Kidney (tissue), 14 donors: ENCODE results near the gene SVIL. TPM values are rescaled to one million over a fixed set of nuclear protein-coding genes. Genes with fewer than 3 reads are reported as not detected.

Experiments used
- DNase-seq, 5 donors: peaks; one replicate each; pipeline ENCODE4 v3.0.0-alpha.2; 2013 to 2020
- FAIRE-seq: peaks from 2 replicates; lab custom pipeline; 2012; peaks lifted over from hg19 to GRCh38; lab: Jason Lieb, UNC
- H3K27ac ChIP-seq, 2 donors: one replicate each; pipeline ENCODE4 v1.7.0; 2013; ENCODE audit warnings: low read depth in 2 of 2, low read length in 2 of 2, inconsistent platforms in 1 of 2
- H3K27me3 ChIP-seq: one replicate; pipeline ENCODE4 v1.7.1; 2013; ENCODE audit warnings: low read length, inconsistent platforms; ENCODE audit not compliant: control insufficient read depth, insufficient read depth
- H3K36me3 ChIP-seq, 3 donors: one replicate each; pipeline versions ENCODE4 v1.7.0 to v1.7.1; 2013; ENCODE audit warnings: low read length in 3 of 3, control low read depth in 1 of 3, inconsistent platforms in 1 of 3; ENCODE audit not compliant: insufficient read depth in 3 of 3, control insufficient read depth in 2 of 3
- H3K4me1 ChIP-seq, 3 donors: one replicate each; pipeline versions ENCODE4 v1.7.0 to v1.7.1; 2013; ENCODE audit warnings: low read length in 3 of 3, inconsistent platforms in 1 of 3, low read depth in 1 of 3; ENCODE audit not compliant: control insufficient read depth in 2 of 3, insufficient read depth in 2 of 3
- H3K4me3 ChIP-seq, 3 donors: one replicate each; pipeline versions ENCODE4 v1.7.0 to v1.8.1; 2013; ENCODE audit warnings: low read length in 3 of 3, control low read depth in 1 of 3, inconsistent platforms in 1 of 3
- H3K9ac ChIP-seq, 3 donors: one replicate each; pipeline versions ENCODE4 v1.7.0 to v1.7.1; 2013; ENCODE audit warnings: low read length in 3 of 3, control low read depth in 1 of 3, inconsistent platforms in 1 of 3
- H3K9me3 ChIP-seq, 3 donors: one replicate each; pipeline versions ENCODE4 v1.7.0 to v1.7.1; 2013; ENCODE audit warnings: low read length in 3 of 3, control low read depth in 1 of 3, inconsistent platforms in 1 of 3; ENCODE audit not compliant: control insufficient read depth in 2 of 3, insufficient read depth in 1 of 3
- intact Hi-C: fragments of 100-400 bp; cut with DNase I; formaldehyde crosslinking; loops from one replicate; pipeline ENCODE4 v1.11.1; 2022
- polyA plus RNA-seq: library from polyadenylated mRNA; stranded (reverse); fragments of 350-450 nt; fragmentation: Illumina TruSeq; extraction: RNeasy Lipid Tissue Mini Kit (QIAGEN cat#74804); gene quantifications from one replicate; pipeline ENCODE4 v1.2.3, GENCODE V29; 2014; ENCODE audit warnings: low read depth, low replicate concordance; ENCODE audit not compliant: insufficient read depth
- total RNA-seq: library from RNA; stranded (reverse); fragmentation: NEBNext Ultra II Directional; extraction: Animal tissue kit (Norgen Biotek cat#: 25700); gene quantifications from one replicate; pipeline ENCODE4 v1.2.1, GENCODE V29; 2021
- TF ChIP-seq, protein P1 (sequence below): IDR thresholded peaks from 3 replicates; pipeline ENCODE4 v1.5.1; 2012; ENCODE audit warnings: mild to moderate bottlenecking, moderate library complexity, borderline replicate concordance; ENCODE audit not compliant: insufficient read depth; ENCODE audit errors: extremely low read depth
- donor health status: control.
- donor health status: control.
- donor health status: control.
- donor health status: control.
- donor health status: control.
- donor health status: DM: yes; HTN: yes; CAD: no.
- donor health status: Normal renal cell carcinoma (clear cell type).

Gene SVIL
- total and polyA plus RNA-seq, 2 donors from 2014 or later, result 7.4 to 94.4 TPM

DNA sequence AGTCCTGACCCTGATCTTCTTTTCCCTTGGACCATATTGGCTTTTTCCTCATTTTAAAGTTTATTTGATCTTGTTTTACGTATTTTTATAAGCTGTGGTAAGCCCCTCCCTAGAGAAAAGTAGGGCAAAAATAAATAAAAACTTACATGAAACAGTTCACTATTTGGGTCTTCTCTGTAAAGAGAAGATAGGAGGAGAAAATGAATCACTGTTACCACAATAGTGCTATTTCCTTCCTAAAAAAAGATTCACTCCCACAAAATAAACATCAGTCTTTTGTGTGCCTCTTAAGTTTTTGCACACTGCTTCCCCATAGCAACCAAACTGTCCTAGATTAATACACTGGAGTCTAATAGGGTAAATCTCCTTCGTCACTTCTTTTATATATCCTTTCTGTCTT is 1.4 kb upstream of the SVIL start:
- intact Hi-C loops, result no loop called here
- FAIRE-seq, result peak; percentile 72
- Histone ChIP-seq H3K4me3 (no peak overlapping the region), H3K9ac (no peak overlapping the region), H3K36me3 (no peaks in the 10 kb centered on the region), H3K27ac (no peak overlapping the region), H3K4me1 (peaks cover 0 to 20% (median 3%) of the 10 kb centered on the region in 3 donors), H3K9me3 (no peaks in the 10 kb centered on the region), H3K27me3 (no peaks in the 10 kb centered on the region)
- peak in 2 of 5 donors; percentile 28 to 67 for DNase-seq
- TF ChIP-seq, protein P1, sequence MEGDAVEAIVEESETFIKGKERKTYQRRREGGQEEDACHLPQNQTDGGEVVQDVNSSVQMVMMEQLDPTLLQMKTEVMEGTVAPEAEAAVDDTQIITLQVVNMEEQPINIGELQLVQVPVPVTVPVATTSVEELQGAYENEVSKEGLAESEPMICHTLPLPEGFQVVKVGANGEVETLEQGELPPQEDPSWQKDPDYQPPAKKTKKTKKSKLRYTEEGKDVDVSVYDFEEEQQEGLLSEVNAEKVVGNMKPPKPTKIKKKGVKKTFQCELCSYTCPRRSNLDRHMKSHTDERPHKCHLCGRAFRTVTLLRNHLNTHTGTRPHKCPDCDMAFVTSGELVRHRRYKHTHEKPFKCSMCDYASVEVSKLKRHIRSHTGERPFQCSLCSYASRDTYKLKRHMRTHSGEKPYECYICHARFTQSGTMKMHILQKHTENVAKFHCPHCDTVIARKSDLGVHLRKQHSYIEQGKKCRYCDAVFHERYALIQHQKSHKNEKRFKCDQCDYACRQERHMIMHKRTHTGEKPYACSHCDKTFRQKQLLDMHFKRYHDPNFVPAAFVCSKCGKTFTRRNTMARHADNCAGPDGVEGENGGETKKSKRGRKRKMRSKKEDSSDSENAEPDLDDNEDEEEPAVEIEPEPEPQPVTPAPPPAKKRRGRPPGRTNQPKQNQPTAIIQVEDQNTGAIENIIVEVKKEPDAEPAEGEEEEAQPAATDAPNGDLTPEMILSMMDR, result no peak

DNA sequence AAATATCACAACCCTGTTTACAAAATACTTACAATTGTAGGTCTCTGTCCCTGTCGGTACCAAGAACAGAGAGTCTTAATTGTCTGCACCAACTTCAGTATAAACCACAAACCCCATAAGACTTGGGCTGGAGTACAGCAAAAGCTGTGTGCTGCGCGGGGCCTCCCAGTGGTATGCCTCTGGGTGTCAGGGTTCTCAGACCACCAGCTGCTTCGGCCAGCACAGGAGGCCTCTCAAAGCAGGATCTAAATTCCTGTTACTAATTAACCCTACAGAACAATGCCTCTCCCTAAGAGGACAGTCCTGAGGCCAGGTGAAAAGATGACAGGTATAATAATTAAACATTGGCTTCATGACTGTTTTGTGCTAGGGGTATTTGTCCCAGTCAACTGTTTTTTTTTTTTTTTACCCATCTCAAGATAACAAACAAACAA is 957 bp upstream of the SVIL start:
- intact Hi-C loops, result no loop called here
- Histone ChIP-seq H3K9ac (no peak overlapping the region), H3K27ac (peak overlapping the region; percentile 9 to 32), H3K4me1 (peaks cover 0 to 20% (median 3%) of the 10 kb centered on the region in 3 donors), H3K9me3 (no peaks in the 10 kb centered on the region), H3K4me3 (no peak overlapping the region), H3K36me3 (no peaks in the 10 kb centered on the region), H3K27me3 (no peaks in the 10 kb centered on the region)
- TF ChIP-seq, protein P1, result no peak
- no peak for FAIRE-seq
- DNase-seq, result peak in 3 of 5 donors; percentile 55 to 78 (median 69)

DNA sequence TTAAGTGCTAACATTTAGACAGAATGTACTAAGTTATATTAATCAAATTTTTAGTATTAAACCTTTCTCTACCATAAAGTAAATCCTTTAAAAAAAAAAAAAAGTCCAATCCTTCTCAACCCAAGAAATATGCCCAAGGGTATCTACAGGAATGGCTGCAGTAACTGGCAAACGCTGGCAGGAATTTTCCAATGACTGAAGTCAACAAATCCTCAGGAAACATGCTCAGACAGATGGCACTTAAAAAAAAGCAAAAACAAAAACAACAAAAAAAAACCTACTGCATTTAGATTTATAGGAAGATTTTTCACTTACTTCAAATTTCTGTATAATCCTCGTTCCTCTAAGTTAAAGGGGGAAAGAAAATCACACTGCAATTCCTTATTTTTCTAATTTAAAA is 666 bp downstream of the SVIL start:
- H3K9me3 ChIP-seq, result no peaks in the 10 kb centered on the region
- H3K27ac ChIP-seq, result peak overlapping the region in 1 of 2 donors; percentile 73
- no peaks in the 10 kb centered on the region for H3K27me3 ChIP-seq
- FAIRE-seq, result no peak
- peaks cover 0 to 20% (median 3%) of the 10 kb centered on the region in 3 donors for H3K4me1 ChIP-seq
- H3K4me3 ChIP-seq, result no peak overlapping the region
- no peaks in the 10 kb centered on the region for H3K36me3 ChIP-seq
- no peak overlapping the region for H3K9ac ChIP-seq
- DNase-seq, result peak in 1 of 5 donors; percentile 39
- intact Hi-C loops, result no loop called here
- TF ChIP-seq, protein P1, result no peak

DNA sequence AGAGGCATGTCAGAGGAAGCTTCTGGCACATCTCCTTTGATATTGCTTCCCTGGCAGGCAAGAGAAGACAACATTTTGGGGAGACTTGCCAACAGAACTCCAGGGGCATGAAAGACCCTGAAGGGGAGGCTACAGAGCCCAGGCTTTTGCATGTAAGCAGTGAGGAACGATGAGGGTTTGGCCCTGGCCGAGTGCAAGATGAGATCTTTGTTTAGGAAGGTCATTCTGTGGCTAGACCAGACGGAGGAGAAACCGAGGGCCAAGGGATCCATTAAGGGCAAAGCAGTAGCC is 3.8 kb downstream of the SVIL start:
- Histone ChIP-seq H3K9me3 (no peaks in the 10 kb centered on the region), H3K9ac (no peak overlapping the region), H3K4me3 (no peak overlapping the region), H3K27ac (no peak overlapping the region), H3K4me1 (peaks cover 0 to 18% (median 3%) of the 10 kb centered on the region in 3 donors), H3K36me3 (no peaks in the 10 kb centered on the region), H3K27me3 (no peaks in the 10 kb centered on the region)
- TF ChIP-seq, protein P1, result no peak
- FAIRE-seq (no peak), DNase-seq (no peak)
- intact Hi-C loops, result no loop called here
